Measurements from ENCODE around the gene MMP7.

GRCh38 chr11:102577182-102577581, 46.6 kb upstream of the MMP7 start:
- TF ChIP-seq MAX (IDR thresholded peaks at IDR 0.05) (no peak), CTCF (IDR thresholded peaks at IDR 0.05 in 2 of 3, conservative IDR thresholded peaks at IDR 0.05 in 1 of 3; ENCODE audit: borderline replicate concordance in 1 of 3, insufficient read depth in 1 of 3, low read depth in 2 of 3, low read length in 2 of 3) (no peak), ZFX (IDR thresholded peaks at IDR 0.05) (no peak), POLR2A (IDR thresholded peaks at IDR 0.05; ENCODE audit: borderline replicate concordance, extremely low read depth, insufficient read depth, insufficient read length) (no peak)
